MM.1S (cell line): ENCODE data around the gene MET.

Experiments used
- DNase-seq: peaks from one replicate; pipeline ENCODE4 v3.0.0-alpha.2; 2015
- H2AFZ ChIP-seq: fragments of 300-600 bp; sonication (generic); 2 replicates; pipeline ENCODE4 v1.6.0; 2016; ENCODE audit warnings: antibody characterized with exemption, low read length
- H3F3A ChIP-seq: fragments of 300-600 bp; sonication (generic); 2 replicates; pipeline ENCODE4 v1.6.1; 2016; ENCODE audit warnings: mild to moderate bottlenecking, antibody characterized with exemption, low read length, moderate library complexity, mixed read lengths; ENCODE audit not compliant: insufficient read depth
- H3K27ac ChIP-seq: fragments of 300-600 bp; sonication (generic); 2 replicates; pipeline ENCODE4 v1.5.1; 2016; ENCODE audit warnings: mild to moderate bottlenecking, low read length
- H3K27me3 ChIP-seq: fragments of 300-600 bp; sonication (generic); replicated peaks from 2 replicates; pipeline ENCODE4 v1.6.0; 2016; ENCODE audit warnings: low read length; ENCODE audit not compliant: insufficient read depth
- H3K36me3 ChIP-seq: fragments of 300-600 bp; sonication (generic); replicated peaks from 2 replicates; pipeline ENCODE4 v1.6.1; 2016; ENCODE audit warnings: mild to moderate bottlenecking, low read length, mixed read lengths; ENCODE audit not compliant: insufficient read depth
- H3K4me1 ChIP-seq: fragments of 300-600 bp; sonication (generic); 2 replicates; pipeline ENCODE4 v1.6.1; 2016; ENCODE audit warnings: low read length, mixed read lengths
- H3K4me2 ChIP-seq: fragments of 300-600 bp; sonication (generic); 2 replicates; pipeline ENCODE4 v1.6.0; 2016; ENCODE audit warnings: low read depth, low read length
- H3K4me3 ChIP-seq: fragments of 300-600 bp; sonication (generic); 2 replicates; pipeline ENCODE4 v1.5.1; 2016; ENCODE audit warnings: low read length, mixed read lengths
- H3K79me2 ChIP-seq: fragments of 300-600 bp; sonication (generic); 2 replicates; pipeline ENCODE4 v1.6.1; 2016; ENCODE audit warnings: mixed run types, low read length, mixed read lengths
- H3K9ac ChIP-seq: fragments of 300-600 bp; sonication (generic); 2 replicates; pipeline ENCODE4 v1.6.1; 2016; ENCODE audit warnings: low read length, mixed read lengths
- H3K9me2 ChIP-seq: fragments of 300-600 bp; sonication (generic); replicated peaks from 2 replicates; pipeline ENCODE4 v1.6.1; 2016; ENCODE audit warnings: mild to moderate bottlenecking, low read length, mixed read lengths; ENCODE audit not compliant: insufficient read depth
- H3K9me3 ChIP-seq: fragments of 300-600 bp; sonication (generic); replicated peaks from 2 replicates; pipeline ENCODE4 v1.6.1; 2016; ENCODE audit warnings: mild to moderate bottlenecking, low read length, mixed read lengths; ENCODE audit not compliant: insufficient read depth
- H4K20me1 ChIP-seq: fragments of 300-600 bp; sonication (generic); 2 replicates; pipeline ENCODE4 v1.6.1; 2016; ENCODE audit warnings: mild to moderate bottlenecking, low read length, moderate library complexity, mixed read lengths; ENCODE audit not compliant: insufficient read depth
- EZH2 ChIP-seq: fragments of 300-600 bp; sonication (generic); optimal IDR thresholded peaks from 2 replicates; pipeline ENCODE3; 2017; ENCODE audit warnings: low read depth, mild to moderate bottlenecking, antibody characterized with exemption, low read length, mixed read lengths
- EZH2phosphoT487 ChIP-seq: fragments of 300-600 bp; sonication (generic); IDR thresholded peaks from 2 replicates; pipeline ENCODE4 v1.6.1; 2018; ENCODE audit warnings: antibody characterized with exemption, low read length
- TF ChIP-seq, protein P1 (sequence below): fragments of 300-600 bp; sonication (generic); IDR thresholded peaks from 2 replicates; pipeline ENCODE4 v1.5.1; 2016; ENCODE audit warnings: antibody characterized with exemption, low read length, mixed read lengths

The MET gene

DNA sequence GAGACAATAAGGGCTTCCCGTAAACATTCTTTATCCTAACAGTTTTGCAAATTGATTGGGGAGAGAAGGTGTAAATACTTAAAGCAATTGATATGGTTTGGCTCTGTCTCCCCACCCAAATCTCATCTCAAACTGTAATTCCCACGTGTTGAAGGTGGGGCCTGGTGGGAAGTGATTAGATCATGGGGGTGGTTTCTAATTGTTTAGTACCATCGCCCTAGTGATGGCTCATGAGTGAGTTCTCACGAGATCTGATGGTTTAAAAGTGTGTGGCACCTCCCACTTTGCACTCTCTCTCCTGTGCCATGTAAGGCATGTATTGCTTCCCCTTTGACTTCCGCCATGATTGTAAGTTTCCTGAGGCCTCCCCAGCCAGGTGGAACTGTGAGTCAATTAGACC lies 168.3 kb downstream of the MET start:
- 0 out of 2 replicates have a peak, but pooled peaks cover 4% of the 10 kb centered on the region for H3F3A ChIP-seq
- H2AFZ ChIP-seq: no peak overlapping the region

DNA sequence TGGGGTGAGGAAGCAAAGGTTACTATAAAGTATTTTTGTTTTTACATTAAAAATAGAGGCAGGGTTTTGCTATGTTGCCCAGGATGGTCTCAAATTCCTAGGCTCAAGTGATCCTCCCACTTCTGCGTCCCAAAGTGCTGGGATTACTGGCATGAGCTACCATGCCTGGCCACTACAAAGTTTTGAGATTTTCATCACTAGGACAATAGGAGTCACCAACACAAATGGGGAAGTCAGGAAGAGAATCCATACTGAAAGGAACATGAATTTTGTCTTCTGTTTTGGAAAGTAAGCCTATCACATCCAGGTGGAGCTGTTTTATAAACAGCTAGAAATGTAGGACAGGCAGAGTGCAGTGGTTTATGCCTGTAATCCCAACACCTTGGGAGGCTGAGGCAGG lies 170.4 kb downstream of the MET start:
- H3K9me3 ChIP-seq: no peaks in the 10 kb centered on the region
- DNase-seq: no peak
- H3K79me2 ChIP-seq: no peaks in the 10 kb centered on the region
- no peaks in the 10 kb centered on the region for H4K20me1 ChIP-seq
- no peaks in the 10 kb centered on the region for H3K36me3 ChIP-seq
- H3K4me2 ChIP-seq: no peak overlapping the region
- no peak overlapping the region for H3K27ac ChIP-seq
- H3K27me3 ChIP-seq: no peaks in the 10 kb centered on the region
- no peak overlapping the region for H3K9ac ChIP-seq
- no peaks in the 10 kb centered on the region for H3K9me2 ChIP-seq
- 0 out of 2 replicates have a peak, but pooled peaks cover 7% of the 10 kb centered on the region for H3K4me1 ChIP-seq
- H3K4me3 ChIP-seq: no peak overlapping the region
- H3F3A ChIP-seq: 0 out of 2 replicates have a peak, but pooled peaks cover 4% of the 10 kb centered on the region
- no peak overlapping the region for H2AFZ ChIP-seq
- TF ChIP-seq EZH2: no peak
- TF ChIP-seq, protein P1, sequence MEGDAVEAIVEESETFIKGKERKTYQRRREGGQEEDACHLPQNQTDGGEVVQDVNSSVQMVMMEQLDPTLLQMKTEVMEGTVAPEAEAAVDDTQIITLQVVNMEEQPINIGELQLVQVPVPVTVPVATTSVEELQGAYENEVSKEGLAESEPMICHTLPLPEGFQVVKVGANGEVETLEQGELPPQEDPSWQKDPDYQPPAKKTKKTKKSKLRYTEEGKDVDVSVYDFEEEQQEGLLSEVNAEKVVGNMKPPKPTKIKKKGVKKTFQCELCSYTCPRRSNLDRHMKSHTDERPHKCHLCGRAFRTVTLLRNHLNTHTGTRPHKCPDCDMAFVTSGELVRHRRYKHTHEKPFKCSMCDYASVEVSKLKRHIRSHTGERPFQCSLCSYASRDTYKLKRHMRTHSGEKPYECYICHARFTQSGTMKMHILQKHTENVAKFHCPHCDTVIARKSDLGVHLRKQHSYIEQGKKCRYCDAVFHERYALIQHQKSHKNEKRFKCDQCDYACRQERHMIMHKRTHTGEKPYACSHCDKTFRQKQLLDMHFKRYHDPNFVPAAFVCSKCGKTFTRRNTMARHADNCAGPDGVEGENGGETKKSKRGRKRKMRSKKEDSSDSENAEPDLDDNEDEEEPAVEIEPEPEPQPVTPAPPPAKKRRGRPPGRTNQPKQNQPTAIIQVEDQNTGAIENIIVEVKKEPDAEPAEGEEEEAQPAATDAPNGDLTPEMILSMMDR: no peak
- TF ChIP-seq EZH2phosphoT487: no peak

More for the DNA sequence above, 168.3 kb downstream of the MET start:
- DNase-seq: no peak
- H3K36me3 ChIP-seq: no peaks in the 10 kb centered on the region
- no peaks in the 10 kb centered on the region for H3K27me3 ChIP-seq
- H3K27ac ChIP-seq: no peak overlapping the region
- no peaks in the 10 kb centered on the region for H3K79me2 ChIP-seq
- H3K9ac ChIP-seq: no peak overlapping the region
- no peak for TF ChIP-seq EZH2
- TF ChIP-seq, protein P1: no peak
- no peak for TF ChIP-seq EZH2phosphoT487
- no peaks in the 10 kb centered on the region for H4K20me1 ChIP-seq
- no peak overlapping the region for H3K4me3 ChIP-seq
- no peaks in the 10 kb centered on the region for H3K9me3 ChIP-seq
- H3K9me2 ChIP-seq: no peaks in the 10 kb centered on the region
- no peak overlapping the region for H3K4me2 ChIP-seq
- 0 out of 2 replicates have a peak, but pooled peaks cover 7% of the 10 kb centered on the region for H3K4me1 ChIP-seq

DNA sequence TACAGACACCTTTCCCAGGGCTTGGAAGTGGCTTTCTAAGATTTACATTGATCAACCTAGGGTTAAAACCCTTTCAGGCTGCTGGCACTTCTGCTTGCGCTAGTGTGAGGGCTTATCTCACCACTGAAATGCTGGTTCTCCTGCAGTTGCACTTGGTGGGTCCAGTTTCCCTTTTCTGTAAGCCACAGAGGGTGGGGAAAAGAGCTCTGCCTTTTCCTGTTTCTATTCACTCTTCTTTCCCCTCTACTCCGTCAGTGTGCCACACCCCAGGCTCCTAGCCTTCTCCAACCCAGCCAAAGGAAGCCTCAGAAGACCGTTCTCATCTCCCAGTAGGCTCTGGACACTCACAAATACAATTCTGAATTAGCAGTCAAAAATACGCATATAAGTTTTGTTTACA lies 171.4 kb downstream of the MET start:
- Histone ChIP-seq H3K4me2 (peak overlapping the region; percentile 38; the same call in 1 of the 2 replicates), H3K4me3 (peak overlapping the region; percentile 16; the same call in 1 of the 2 replicates)
- no peak for DNase-seq

More for the DNA sequence above, 171.4 kb downstream of the MET start:
- H3K27me3 ChIP-seq: no peaks in the 10 kb centered on the region
- H3K36me3 ChIP-seq: no peaks in the 10 kb centered on the region
- H3K9me3 ChIP-seq: no peaks in the 10 kb centered on the region
- TF ChIP-seq EZH2phosphoT487 (no peak), EZH2 (no peak)
- TF ChIP-seq, protein P1: no peak
- H3K9ac ChIP-seq: no peak overlapping the region
- H3K79me2 ChIP-seq: no peaks in the 10 kb centered on the region
- H3K9me2 ChIP-seq: no peaks in the 10 kb centered on the region
- no peaks in the 10 kb centered on the region for H4K20me1 ChIP-seq
- H3K4me1 ChIP-seq: 0 out of 2 replicates have a peak, but pooled peaks cover 7% of the 10 kb centered on the region
- 0 out of 2 replicates have a peak, but pooled peaks cover 4% of the 10 kb centered on the region for H3F3A ChIP-seq
- H2AFZ ChIP-seq: peak overlapping the region; percentile 9
- H3K27ac ChIP-seq: no peak overlapping the region
